GM21515 (cell line): ENCODE measurements around the gene SLC26A3.

Experiments used
- ATAC-seq: cut with Tn5 transposase; IDR thresholded peaks from one replicate; pipeline ENCODE4 v1.9.1; 2021; ENCODE audit not compliant: unreplicated experiment

SLC26A3 gene

DNA sequence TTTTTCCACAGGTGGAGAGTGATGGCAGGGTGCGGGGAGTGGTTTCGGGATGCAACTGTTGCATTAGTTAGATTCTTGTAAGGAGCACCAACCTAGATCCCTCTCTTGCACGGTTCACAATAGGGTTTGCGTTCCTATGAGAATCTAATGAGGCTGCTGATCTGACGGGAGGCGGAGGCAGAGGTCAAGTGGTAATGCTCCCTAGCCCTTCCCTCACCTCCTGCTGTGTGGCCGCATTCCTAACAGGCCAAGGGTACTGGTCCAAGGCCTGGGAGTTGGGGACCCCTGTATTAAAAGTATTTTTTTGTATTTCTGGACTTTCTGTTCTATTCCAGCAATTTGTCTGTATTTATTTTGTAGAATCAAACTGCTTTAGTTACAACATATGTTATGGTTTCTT is 51.9 kb downstream of the SLC26A3 start:
- ATAC-seq: no peak

DNA sequence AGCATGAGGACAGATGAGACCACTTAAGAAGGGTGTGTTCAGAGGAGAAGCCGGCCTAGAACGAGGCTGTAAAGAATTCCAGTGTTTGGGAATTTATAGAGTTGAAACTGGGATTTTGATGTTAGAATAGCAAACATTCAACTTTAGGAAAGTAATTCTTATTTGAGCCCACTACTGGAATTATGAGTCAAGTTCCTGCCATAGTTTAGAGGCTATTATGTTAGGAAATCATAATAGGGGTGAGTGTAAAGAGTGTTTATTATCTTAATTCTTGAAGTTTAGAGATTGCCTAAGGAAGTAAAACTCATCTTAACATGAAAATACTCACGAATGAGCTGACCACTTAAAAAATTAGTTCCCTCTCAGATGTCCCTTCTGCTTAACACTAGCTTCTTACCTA is 57.0 kb downstream of the SLC26A3 start:
- no peak for ATAC-seq

DNA sequence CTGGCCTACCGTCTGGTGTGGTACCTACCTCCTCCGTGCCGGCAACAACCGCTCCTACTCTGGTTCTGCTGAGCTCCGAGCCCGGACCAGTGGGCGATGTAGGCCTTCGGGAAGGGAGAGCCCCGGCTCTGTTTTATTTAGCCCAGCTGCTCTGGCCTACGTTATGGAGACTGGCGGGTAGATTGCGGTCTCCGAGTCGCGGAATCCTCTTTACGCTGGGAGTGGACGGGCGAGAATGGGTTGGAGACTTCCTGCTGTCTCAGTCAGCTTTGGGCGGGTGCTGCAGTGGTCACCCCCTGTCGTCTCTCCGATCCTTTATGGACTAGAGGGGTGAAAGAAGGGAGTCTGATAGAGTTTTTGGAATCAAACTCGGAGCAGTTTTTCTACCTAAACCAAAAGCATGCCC is 58.7 kb downstream of the SLC26A3 start:
- peak; percentile 32 for ATAC-seq

DNA sequence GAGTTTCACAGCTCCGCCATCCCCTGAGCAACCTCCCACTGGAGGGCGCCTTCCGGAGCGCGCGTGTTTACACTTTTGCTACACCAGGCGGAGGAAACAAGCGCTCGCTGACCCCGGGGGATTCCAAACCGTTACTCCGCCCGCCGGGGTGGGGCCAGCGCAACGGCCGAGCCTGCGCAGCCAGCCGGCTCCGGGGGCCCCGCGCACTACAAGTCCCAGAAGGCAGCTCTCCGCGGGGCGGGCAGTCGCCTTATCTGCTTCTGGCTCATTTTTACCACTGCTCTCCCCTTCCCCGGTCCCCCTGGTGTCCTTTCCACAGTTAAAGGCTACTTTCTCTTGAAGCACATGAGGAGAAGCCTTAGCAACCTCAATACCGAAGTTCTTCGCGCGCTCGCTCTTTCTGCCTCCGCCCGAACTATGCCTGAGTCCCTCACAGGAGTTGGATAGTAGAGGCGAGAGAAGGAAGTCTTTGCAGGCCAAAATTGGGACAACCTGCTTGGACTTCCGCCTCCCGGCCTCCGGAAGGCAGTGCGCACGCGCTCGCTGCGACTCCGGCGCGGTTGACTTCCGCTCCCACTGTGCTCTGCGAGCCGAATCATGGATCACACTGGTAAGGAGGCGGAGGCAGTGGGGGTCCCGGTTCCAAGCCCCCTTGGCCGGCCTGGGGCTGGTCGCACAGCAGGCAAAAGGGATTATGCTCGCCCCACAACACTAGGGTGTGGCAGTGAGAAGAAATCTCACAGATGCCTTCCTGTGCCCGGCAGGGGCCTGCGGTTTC is 59.3 kb downstream of the SLC26A3 start, which contains the start of gene CBLL1:
Gene CBLL1 (plus strand): TSS at position 576 of the 778 bp plus-strand sequence. CDS start 22 bp downstream, at position 598.
- peak; percentile 91 for ATAC-seq

DNA sequence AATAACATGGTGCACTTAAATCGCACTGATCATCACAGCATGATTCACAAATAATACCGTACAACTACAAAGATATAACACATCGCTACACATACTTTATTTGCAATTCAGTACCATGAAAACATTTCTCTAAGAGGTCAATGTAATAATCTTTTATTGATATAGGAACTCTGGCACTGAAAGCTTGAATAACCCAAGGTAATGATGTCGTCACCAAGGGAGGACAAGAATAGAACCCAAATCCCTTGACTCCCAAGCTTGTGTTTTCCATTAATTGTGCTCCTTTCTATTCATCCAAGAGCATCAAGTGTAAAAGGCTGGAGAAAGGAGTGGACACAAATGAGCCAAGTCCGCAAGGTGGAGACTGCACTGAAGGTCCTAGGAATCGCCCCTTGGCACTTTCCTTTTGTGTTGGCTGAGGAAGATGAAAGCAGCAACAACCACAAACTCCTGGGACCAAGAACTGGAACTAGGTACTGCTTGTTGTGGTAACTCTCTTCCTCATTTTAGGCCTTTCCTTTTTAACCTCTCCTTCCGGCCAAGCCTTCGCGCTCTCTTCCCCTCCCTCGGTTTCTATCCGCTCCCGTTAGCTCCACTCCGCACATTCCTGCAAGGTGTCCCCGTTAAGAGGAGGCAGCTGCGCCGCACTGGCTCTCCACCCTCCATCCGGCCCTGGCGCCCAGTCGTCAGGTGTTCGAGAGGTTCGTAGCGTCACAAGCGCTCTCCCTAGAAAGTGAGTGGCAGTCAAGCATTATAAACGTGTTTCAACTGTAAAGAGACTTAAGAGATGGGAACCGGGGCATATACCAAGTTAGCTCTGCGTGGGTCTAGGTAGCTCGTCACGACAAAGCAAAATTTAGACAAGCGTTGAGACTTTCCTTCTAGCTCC is 60.1 kb downstream of the SLC26A3 start:
- peak; percentile 38 for ATAC-seq

DNA sequence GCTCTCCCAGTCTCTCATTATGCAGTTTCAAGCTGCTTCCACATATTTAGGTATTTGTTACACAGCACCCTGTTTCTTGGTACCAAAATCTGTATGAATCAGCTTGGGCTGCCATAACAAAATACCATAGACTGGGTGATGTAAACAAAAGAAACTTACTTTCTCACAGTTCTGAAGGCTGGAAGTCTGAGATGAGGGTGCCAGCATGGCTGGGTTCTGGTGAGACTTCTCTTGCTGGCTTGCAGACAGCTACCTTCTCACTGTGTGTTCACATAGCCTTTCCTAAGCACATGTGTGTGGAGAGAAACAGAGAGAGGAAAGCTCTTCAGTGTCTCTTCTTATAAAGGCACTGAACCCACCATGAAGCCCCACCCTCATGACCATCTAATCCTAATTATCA is 74.7 kb downstream of the SLC26A3 start:
- no peak for ATAC-seq

DNA sequence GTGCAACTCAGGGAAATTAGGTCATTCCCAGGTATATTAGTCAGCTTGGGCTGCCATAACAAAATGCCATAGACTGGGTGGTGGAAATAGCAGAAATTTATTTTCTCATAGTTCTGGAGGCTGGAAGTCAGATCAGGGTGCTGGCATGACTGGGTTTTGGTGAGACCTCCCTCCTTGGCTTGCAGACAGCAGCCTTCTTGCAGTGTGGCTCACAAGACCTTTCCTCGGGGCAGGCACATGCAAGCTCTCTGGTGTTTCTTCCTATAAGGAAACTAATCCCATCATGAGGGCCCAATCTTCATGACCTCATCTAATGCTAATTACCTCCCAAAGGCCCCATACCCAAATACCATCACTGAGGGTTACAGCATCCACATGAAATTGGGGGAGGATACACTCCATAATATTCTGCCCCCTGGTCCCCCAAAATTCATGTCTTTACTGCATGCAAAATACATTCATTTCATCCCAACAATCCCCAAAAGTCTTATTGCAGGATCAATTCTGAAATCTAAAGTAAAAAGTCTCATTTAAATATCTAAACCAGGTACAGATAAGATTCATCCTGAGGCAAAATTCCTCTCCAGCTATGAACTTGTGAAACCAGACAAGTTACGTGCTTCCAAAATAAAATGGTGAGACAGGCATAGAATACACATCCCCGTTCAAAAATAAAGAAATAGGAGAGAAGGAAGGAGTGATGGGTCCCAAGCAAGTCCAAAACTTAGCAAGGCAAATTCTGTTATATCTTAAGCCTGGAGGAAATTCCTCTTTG is 76.5 kb downstream of the SLC26A3 start:
- no peak for ATAC-seq

DNA sequence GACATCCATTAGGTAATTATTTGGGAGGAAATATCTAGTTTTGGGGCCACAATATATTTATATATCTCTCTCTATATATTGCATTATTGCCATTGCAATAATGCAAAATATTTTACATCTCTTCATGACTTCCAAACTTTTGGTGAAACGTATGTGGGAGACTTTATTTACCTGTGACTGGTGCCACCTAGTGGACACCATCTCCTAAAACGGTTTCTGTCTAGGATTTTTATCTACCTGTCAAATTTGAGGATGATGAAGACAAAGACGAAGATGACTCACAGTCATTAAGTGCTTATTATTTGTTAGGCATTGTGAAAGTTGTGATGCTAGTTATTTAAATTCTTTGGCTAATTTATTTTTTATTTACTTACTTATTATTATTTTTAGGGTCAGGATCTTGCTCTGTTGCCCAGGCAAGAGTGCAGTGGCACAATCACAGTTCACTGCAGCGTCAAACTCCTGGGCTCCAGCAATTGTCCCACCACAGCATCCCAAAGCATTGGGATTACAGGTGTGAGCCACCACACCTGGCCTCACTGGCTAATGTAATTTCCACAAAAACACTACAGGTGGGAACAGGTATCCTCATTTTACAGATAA is 77.8 kb downstream of the SLC26A3 start:
- no peak for ATAC-seq

DNA sequence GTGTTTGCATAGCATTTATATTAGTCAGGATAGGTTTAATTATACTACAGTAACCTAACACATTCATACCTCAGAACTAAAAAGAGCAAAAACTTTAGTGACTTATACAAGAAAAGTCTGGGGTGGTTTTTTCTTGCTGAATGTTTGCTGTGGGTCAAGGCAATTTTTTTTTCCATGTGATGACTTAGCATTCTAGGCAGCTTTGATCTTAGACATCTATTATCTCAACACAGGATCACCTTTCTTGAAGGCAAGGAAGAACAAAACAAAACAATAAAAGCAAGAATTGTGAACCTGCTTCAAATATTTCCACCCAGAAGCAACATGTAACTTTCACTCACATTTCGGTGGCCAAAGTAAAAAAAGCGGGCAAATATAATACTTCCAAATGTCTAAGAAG is 79.8 kb downstream of the SLC26A3 start:
- ATAC-seq: no peak

DNA sequence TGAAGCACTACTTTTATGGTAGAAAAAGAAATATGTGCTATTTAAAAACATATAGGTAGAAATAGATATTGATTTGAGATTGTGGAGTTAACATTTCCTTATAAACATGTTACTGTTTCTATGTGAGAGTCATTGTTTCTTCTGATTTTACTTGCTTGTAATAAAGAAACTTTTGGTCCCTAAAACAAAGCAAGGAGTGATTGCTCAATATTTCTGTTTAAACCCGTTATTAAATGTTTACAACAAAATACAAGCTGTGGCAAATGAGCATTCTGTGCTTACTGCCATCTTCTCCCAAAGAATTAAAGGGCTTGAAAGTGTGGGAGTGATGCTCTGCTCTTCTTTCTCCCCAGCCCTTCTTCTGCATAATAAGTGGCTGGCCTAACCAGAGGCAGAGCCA is 81.7 kb downstream of the SLC26A3 start:
- ATAC-seq: no peak

DNA sequence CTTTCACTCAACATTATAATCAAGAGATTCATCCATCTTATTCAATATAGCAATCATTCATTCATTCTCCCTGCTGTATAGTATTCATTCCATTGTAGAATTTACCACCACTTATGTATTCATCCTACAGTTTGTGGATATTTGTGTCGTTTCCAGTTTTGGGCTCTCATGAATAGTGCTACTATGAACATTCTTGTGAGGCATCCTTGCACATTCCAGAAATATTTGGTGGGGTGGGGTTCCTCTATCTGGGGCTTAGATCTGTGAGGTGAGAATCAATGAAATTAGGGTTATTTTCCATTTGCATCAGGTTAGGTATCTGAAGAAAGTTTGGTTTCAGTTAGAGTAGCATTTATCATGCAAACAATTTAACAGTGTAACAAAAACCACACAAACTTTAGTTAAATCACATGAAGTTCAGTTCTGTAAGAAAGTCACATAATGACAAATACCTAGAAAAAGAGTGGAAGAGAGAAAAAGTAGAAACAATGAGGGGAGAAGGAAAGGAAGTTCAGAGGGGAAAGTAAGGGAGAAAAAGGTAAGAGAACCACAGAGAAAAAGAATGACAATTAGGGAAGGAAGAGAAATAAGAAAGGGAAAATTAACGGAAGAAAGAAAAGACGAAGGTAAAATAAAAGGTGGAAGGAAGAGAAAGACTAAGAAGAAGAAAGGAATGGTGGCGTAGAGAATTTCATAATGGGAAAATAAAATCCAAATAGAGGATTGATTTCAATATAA is 84.4 kb downstream of the SLC26A3 start:
- no peak for ATAC-seq

DNA sequence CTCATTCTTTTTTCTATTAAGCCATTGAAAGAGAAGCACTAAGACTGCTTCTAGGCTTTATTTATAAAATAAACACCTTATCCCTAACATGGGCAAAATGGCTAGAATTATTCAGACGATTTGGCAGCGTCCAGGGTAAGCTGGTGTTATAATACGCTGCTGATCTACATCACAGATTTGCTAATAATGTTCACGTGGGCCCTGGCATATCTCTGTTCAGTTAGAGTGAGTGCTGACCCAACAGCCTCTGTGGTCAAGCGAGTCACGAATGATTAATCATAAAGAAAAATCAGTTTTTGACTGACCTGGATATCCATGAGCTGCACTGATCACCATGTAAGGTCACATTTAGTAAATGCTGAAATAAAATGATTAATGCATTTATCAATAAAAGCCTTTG is 87.5 kb downstream of the SLC26A3 start:
- no peak for ATAC-seq
